Activated naive CD4-positive, alpha-beta T cell treated with anti-CD3 and anti-CD28 coated beads, Interleukin-2, amount 50 U/mL, for 72 hours (primary cell): ENCODE measurements around the gene SDK2. TPM values are rescaled to one million over a fixed set of nuclear protein-coding genes. Genes with fewer than 3 reads are reported as not detected.
A peak's percentile ranks its signal among the peaks of the same experiment; 100 is the strongest.
"Not testable (repeated sequence)": the region's sequence is repeated elsewhere in the genome, so short reads cannot be mapped to it uniquely, and the experiment has no call there.

Experiments
- ATAC-seq, 2 donors: fragments of 150-1000 bp; cut with Tn5 transposase; 2 replicates each; pipeline ENCODE4 v1.10.0; 2021; ENCODE audit warnings: mild to moderate bottlenecking in 2 of 2, moderate library complexity in 2 of 2
- DNase-seq, 2 donors: peaks; one replicate each; pipeline ENCODE4 v3.0.0; 2021 to 2022; ENCODE audit warnings: low spot score in 2 of 2
- H3K27ac Mint-ChIP-seq, 2 donors: one replicate each; pipeline ENCODE4 v1.8.0; 2022; ENCODE audit warnings: mild to moderate bottlenecking in 2 of 2, mixed read lengths in 2 of 2
- H3K36me3 Mint-ChIP-seq, 2 donors: one replicate each; pipeline ENCODE4 v1.8.0; 2022; ENCODE audit warnings: mixed read lengths in 2 of 2
- H3K9me3 Mint-ChIP-seq, 2 donors: one replicate each; pipeline ENCODE4 v1.8.0; 2022; ENCODE audit warnings: mixed read lengths in 2 of 2
- total RNA-seq, 2 donors: library from RNA; stranded (reverse); gene quantifications; one replicate each; pipeline ENCODE4 v1.2.3, GENCODE V29; 2022

SDK2 gene
- total RNA-seq, 2 donors from 2014 or later, result 0.66 to 1.5 TPM

GRCh38 chr17:73376636-73377035, 267.6 kb downstream of the SDK2 start:
- H3K36me3 Mint-ChIP-seq, result no peaks in the 10 kb centered on the region
- no peak for ATAC-seq

GRCh38 chr17:73376152-73376551, 268.1 kb downstream of the SDK2 start:
- H3K27ac Mint-ChIP-seq, result peak overlapping the region in 1 of 2 donors; percentile 60
- no peaks in the 10 kb centered on the region for H3K9me3 Mint-ChIP-seq
- H3K36me3 Mint-ChIP-seq, result no peaks in the 10 kb centered on the region
- DNase-seq, result no peak
- ATAC-seq, result no peak

More at GRCh38 chr17:73376636-73377035, 267.6 kb downstream of the SDK2 start:
- DNase-seq, result no peak
- peak overlapping the region in 1 of 2 donors; percentile 60 for H3K27ac Mint-ChIP-seq
- no peaks in the 10 kb centered on the region for H3K9me3 Mint-ChIP-seq

GRCh38 chr17:73371836-73372235, 272.4 kb downstream of the SDK2 start:
- DNase-seq, result no peak
- no peaks in the 10 kb centered on the region for H3K9me3 Mint-ChIP-seq
- ATAC-seq, result no peak
- peak overlapping the region in 1 of 2 donors; percentile 4 for H3K27ac Mint-ChIP-seq
- no peaks in the 10 kb centered on the region for H3K36me3 Mint-ChIP-seq

GRCh38 chr17:73371285-73371684, 273.0 kb downstream of the SDK2 start:
- Mint-ChIP-seq H3K9me3 (no peaks in the 10 kb centered on the region), H3K27ac (peak overlapping the region in 1 of 2 donors; percentile 4), H3K36me3 (no peaks in the 10 kb centered on the region)
- DNase-seq (no peak), ATAC-seq (no peak)

- not testable (repeated sequence) for H3K9me3 Mint-ChIP-seq, H3K27ac Mint-ChIP-seq, H3K36me3 Mint-ChIP-seq
- DNase-seq, result peak; percentile 75 to 82
- peak; percentile 84 to 88 for ATAC-seq
Measured at GRCh38 chr17:73369817-73370490, 274.3 kb downstream of the SDK2 start.

- H3K9me3 Mint-ChIP-seq, result no peaks in the 10 kb centered on the region
- H3K36me3 Mint-ChIP-seq, result no peaks in the 10 kb centered on the region
- ATAC-seq (no peak), DNase-seq (no peak)
- no peak overlapping the region for H3K27ac Mint-ChIP-seq
Measured at GRCh38 chr17:73369111-73369521, 275.1 kb downstream of the SDK2 start.

- ATAC-seq (no peak), DNase-seq (no peak)
- Mint-ChIP-seq H3K27ac (peak overlapping the region in 1 of 2 donors; percentile 75), H3K9me3 (no peaks in the 10 kb centered on the region), H3K36me3 (no peaks in the 10 kb centered on the region)
Measured at GRCh38 chr17:73368085-73368631, 276.1 kb downstream of the SDK2 start.

- no peaks in the 10 kb centered on the region for H3K36me3 Mint-ChIP-seq
- DNase-seq, result no peak
- H3K27ac Mint-ChIP-seq, result peak overlapping the region in 1 of 2 donors; percentile 28
- H3K9me3 Mint-ChIP-seq, result no peaks in the 10 kb centered on the region
- no peak for ATAC-seq
Measured at GRCh38 chr17:73365906-73366623, 278.2 kb downstream of the SDK2 start.

- Mint-ChIP-seq H3K9me3 (no peaks in the 10 kb centered on the region), H3K36me3 (no peaks in the 10 kb centered on the region), H3K27ac (peak overlapping the region in 1 of 2 donors; percentile 28)
- no peak for DNase-seq
- ATAC-seq, result no peak
Measured at GRCh38 chr17:73365301-73365874, 278.9 kb downstream of the SDK2 start.

- ATAC-seq (no peak), DNase-seq (no peak)
- H3K27ac Mint-ChIP-seq, result no peak overlapping the region
- no peaks in the 10 kb centered on the region for H3K36me3 Mint-ChIP-seq
- no peaks in the 10 kb centered on the region for H3K9me3 Mint-ChIP-seq
Measured at GRCh38 chr17:73364155-73364522, 280.1 kb downstream of the SDK2 start.

- no peak for DNase-seq
- no peak for ATAC-seq
- H3K9me3 Mint-ChIP-seq, result no peaks in the 10 kb centered on the region
- H3K27ac Mint-ChIP-seq, result peak overlapping the region in 1 of 2 donors; percentile 18
- H3K36me3 Mint-ChIP-seq, result no peaks in the 10 kb centered on the region
Measured at GRCh38 chr17:73363442-73364154, 280.6 kb downstream of the SDK2 start.

- no peaks in the 10 kb centered on the region for H3K9me3 Mint-ChIP-seq
- H3K27ac Mint-ChIP-seq, result no peak overlapping the region
- no peaks in the 10 kb centered on the region for H3K36me3 Mint-ChIP-seq
- ATAC-seq, result no peak
- DNase-seq, result no peak
Measured at GRCh38 chr17:73362697-73363096, 281.5 kb downstream of the SDK2 start.

GRCh38 chr17:73360961-73361761, 283.1 kb downstream of the SDK2 start:
- no peak for ATAC-seq
- no peaks in the 10 kb centered on the region for H3K36me3 Mint-ChIP-seq

GRCh38 chr17:73359987-73360410, 284.2 kb downstream of the SDK2 start:
- Mint-ChIP-seq H3K9me3 (no peaks in the 10 kb centered on the region), H3K36me3 (no peaks in the 10 kb centered on the region), H3K27ac (peak overlapping the region in 1 of 2 donors; percentile 22)
- ATAC-seq (no peak), DNase-seq (no peak)

More at GRCh38 chr17:73360961-73361761, 283.1 kb downstream of the SDK2 start:
- no peak for DNase-seq
- peak overlapping the region in 1 of 2 donors; percentile 50 for H3K27ac Mint-ChIP-seq
- H3K9me3 Mint-ChIP-seq, result no peaks in the 10 kb centered on the region

- no peak for ATAC-seq
- H3K27ac Mint-ChIP-seq, result no peak overlapping the region
- DNase-seq, result no peak
- H3K36me3 Mint-ChIP-seq, result no peaks in the 10 kb centered on the region
- no peaks in the 10 kb centered on the region for H3K9me3 Mint-ChIP-seq
Measured at GRCh38 chr17:73359352-73359751, 284.9 kb downstream of the SDK2 start.

GRCh38 chr17:73358668-73359067, 285.6 kb downstream of the SDK2 start:
- Mint-ChIP-seq H3K9me3 (no peaks in the 10 kb centered on the region), H3K36me3 (no peaks in the 10 kb centered on the region), H3K27ac (no peak overlapping the region)
- DNase-seq, result no peak
- no peak for ATAC-seq
